ENCODE measurements around the gene RBM26.
"Not testable (repeated sequence)": the region's sequence is repeated elsewhere in the genome, so short reads cannot be mapped to it uniquely, and the experiment has no call there.

RBM26 gene

DNA sequence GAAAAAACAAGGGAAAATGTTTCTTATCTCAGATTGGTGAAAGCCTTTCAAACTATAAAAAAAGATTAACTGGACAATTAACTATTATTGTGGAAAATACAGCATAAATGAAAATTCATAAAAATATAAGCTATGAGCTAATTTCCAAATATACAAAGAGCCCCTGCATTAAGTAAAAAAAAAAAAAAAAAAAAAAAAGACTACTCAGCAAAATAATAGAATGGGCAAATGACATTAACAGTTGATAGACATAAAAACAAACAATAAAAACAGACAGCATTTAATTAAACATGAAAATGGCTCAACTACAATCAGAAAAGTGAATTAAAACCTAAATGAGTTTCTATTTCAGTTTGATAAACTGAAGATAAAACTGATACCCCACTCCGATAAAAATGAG, 77.5 kb downstream of the RBM26 start:
- no peak for DNase-seq

DNA sequence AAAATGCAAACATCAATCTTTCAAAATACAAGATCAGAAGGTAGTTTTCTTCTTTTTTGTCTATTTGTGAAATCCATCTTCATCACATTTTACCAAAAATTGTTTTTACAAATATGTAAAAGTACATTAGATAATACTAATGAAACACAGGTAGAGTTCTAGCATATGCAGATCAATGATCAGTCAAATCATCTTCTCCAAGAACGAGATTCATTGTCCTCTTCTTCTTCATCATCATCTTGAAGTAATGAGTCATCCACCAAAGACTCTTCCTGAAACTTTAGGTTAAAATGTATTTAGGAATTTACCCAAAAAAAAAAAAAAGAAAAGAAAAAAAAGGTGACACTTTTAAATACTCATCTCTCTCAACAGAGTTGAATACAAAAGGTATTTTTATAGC, 85.6 kb downstream of the RBM26 start:
- DNase-seq = no peak

DNA sequence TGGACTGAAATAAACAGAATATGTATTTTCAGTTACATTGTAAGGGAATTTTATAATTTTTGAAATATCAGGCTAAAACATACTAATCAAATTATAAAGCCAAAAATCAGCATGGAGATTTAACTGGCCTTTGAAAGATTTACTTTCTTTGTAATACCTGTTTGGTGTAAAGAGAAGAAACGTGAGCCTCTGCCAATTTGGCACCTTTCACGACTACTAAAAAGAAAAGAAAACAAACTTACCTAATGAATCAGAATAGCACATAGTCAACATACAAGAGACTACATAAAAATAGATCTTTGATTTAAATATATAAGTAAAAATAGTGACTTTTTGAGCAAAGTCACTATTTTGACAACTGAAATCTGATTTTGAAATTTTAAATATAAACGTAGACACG, 87.4 kb downstream of the RBM26 start:
- no peak for DNase-seq

GRCh38 chr13:79317856-79318255, 88.2 kb downstream of the RBM26 start:
- DNase-seq = no peak

GRCh38 chr13:79314652-79315051, 91.4 kb downstream of the RBM26 start:
- DNase-seq = no peak

GRCh38 chr13:79312340-79312855, 93.7 kb downstream of the RBM26 start:
- DNase-seq = no peak

DNA sequence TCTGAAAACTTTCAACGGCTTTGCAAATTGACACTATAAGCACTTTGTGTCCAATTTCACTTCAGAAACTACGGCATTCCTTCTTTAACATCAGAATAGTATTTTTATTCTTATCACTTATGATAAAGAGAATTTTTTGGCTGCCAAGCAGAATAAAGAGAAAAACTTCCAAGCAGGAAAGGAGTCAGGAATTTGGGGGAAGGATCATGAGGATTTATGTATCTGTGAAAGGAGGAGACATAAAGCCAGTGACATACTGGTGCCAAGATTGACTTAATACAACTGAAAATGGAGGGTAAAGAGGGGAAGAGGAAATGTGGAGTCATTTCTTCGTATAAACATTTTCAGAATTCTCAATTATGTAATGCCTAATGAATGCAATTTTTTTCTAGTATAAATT, 94.7 kb downstream of the RBM26 start:
- no peak for DNase-seq

DNA sequence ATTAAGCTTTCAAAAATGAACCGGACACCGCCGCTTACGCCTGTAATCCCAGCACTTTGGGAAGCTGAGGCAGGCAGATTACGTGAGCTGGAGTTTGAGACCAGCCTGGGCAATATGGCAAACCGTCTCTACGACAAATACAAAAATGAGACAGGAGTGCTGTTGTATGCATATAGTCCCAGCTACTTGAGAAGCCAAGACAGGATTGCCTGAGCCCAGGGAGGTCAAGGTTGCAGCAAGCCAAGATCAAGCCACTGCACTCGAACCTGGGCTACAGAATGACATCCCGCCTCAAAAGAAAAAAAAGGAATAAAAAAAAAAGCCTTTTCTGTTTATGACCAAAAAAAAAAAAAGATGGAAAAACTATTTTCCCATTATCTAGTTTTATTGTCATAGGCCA, 96.4 kb downstream of the RBM26 start:
- DNase-seq = no peak

GRCh38 chr13:79307866-79308298, 98.2 kb downstream of the RBM26 start:
- no peak for DNase-seq

DNA sequence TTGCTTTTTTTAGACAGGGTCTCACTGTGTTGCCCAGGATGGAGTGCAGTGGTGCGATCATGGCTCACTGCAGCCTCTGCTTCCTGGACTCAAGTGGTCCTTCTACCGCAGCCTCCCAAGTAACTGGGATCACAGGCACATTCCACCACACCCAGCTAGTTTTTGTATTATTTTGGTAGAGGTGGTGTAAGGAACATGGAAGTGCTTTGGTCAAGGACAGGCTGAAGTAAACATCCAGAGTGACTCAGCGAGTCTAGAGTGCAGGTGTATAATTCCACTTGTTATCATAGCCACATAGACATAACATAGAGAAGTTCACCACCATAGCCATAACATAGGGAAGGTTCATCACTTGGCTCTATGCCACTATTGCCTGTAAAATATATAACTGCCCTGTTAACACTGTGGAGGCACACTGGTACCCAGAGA, 98.6 kb downstream of the RBM26 start:
- no peak for DNase-seq

DNA sequence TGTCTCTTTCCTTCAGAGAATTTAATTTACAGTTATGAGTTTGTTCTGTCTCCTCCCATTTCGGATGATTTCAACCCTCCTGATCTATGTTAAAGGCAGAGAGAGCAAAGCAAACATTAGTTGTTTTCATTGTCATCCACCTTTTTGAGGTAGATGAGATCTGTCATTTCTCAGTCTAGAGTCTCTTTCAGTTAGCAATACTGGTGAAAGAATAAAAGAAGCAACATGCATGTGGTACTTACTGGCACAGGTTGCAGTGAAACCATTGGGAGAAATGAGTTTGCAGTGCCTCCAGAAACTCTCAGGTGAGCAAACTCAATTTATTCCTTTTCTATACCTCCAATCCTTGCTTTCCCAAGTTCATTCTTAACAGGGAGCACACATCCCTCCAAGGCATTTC, 99.4 kb downstream of the RBM26 start:
- DNase-seq = no peak

DNA sequence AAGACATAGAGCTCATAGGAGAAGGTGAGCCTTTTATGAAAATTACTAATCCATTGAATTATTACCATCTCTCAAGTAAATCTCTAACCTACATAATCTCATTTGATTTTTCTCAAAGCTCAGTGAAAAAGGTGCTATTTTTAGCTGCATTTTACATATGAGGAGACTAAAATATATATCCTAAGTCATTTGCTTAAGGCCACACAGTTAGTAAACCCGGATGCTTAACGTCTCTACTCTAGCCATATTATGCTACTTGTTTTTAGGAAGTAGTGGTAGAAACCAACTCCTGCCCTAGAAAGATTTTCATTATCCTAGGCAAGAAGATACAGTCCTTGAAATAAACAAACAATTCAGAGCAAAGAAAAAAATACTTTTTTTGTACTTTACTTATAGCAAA, 108.9 kb downstream of the RBM26 start:
- no peak for DNase-seq

GRCh38 chr13:79295906-79296706, 109.9 kb downstream of the RBM26 start:
- DNase-seq = no peak

DNA sequence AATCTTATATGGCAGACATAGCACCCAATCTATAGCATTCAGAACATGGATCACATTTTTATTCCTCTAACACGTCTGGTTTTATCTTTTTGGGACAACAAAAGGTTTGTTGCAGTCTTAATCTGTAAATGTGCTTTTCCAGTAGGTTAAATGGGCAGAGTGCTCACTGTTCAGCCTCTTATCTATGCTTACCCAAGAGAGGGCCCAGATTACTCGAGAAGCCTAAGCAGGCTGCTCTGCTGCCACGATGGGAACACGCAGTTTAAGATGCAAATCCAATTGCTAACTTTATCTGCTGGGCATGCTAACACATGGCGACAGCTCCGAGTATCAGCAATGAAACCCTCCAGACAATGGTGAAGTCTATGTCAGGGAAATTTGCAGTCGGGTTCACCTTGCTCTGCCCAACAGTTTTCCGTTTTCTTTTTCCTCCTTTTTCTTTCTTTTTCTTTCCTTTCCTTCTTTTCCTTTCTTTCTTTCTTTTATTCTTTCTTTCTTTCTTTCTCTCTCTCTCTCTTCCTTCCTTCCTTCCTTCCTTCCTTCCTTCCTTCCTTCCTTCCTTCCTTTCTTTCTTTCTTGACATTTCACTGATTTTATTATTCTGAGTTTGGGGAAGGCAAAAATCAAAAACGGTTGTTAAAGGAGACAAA, 115.3 kb downstream of the RBM26 start:
- DNase-seq = no peak

- DNase-seq = no peak
These were observed 116.5 kb downstream of the RBM26 start for GRCh38 chr13:79289571-79289970.

DNA sequence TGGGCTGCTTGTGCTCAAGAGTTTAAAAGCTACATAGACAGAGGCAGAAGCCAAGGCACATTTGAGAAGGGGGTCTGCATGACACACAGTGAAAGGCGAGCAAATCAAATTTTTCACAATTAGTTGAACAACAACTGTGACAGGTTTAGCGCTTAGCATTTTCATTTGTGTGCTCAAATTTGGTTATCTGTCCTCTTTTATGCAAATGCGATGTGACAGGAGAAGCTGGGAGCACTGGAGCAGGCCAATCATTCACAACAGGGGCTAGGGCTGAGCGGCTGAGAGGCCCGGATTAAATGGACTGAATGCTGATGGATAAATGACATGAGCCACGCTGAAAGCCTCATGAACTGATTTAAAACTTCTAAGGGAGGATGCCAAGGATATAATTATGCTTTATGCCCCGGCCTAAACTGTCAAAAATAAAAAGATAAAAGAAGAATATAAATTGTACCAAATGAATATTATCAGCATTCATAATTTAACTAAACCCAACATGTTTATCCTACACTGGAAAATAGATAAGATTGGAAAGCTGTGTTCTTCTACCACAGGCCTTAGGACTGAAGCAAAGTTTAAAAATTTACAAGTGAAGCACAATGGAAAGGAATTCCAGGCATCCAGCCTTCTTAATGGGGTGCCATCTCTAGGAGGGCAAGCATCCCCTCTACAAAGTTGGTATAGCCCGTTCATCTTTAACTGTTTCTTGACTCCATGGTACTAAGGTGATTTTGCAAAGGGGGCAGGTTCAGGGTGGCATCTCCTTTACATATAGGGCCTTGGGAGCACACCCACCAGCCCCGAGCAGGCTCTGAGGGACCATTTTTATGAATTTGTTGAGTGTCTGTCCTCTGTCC, 117.9 kb downstream of the RBM26 start:
- DNase-seq = no peak

GRCh38 chr13:79285159-79285558, 120.9 kb downstream of the RBM26 start:
- DNase-seq = no peak

GRCh38 chr13:79283742-79284141, 122.3 kb downstream of the RBM26 start:
- no peak for DNase-seq

- no peak for DNase-seq
These were observed 123.1 kb downstream of the RBM26 start for GRCh38 chr13:79282976-79283375.

DNA sequence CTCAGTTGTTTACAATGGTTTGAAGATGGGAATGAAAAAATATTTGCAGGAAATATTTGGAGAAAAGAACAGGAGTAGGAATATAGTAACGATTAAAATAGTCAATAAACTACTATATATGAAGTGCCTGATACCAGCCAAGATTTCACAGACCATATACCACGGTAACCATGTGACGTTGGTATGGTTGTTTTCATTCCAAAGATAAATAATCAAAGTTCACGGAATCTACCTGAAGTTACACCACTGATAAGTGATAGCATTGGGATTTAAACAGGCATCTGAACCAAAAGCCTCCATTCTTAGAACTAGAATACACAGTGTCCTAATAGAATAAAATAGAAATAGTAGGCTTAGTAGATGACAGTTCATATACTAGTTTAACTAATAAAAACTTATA, 123.5 kb downstream of the RBM26 start:
- DNase-seq = no peak

DNA sequence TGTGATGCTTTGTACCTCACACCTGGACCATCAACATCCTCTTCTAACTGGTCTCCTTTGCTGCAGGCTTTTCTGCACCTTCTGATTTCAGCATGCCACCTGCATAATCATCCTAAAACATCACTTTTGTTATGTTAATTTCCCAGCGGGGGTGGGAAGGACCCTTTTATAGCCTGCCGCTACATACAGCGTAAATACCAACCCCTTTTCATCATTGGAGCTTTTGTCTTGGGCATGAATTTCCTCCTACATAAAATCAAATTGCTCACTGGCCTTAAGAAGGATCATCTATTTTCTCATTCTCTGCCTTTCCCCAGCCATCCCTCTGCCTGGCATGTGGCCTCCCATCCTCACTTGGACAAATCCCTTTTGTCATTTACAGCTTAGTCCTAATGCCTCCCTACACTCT, 124.7 kb downstream of the RBM26 start:
- DNase-seq = peak; percentile 51

DNA sequence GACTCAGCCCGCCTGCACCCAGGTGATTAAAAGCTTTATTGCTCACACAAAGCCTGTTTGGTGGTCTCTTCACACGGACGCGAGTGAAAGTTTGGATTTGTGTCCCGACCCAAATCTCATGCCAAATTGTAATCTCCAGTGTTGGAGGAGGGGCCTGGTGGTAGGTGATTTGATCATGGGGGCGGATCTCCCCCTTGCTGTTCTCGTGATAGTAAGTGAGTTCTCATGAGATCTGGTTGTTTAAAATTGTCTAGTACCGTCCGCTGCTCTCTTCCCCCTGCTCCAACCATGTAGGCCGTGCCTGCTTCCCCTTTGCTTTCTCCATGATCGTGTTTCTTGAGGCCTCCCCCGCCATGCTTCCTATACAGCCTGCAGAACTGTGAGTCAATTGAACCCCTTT, 126.3 kb downstream of the RBM26 start:
- not testable (repeated sequence) for DNase-seq

DNA sequence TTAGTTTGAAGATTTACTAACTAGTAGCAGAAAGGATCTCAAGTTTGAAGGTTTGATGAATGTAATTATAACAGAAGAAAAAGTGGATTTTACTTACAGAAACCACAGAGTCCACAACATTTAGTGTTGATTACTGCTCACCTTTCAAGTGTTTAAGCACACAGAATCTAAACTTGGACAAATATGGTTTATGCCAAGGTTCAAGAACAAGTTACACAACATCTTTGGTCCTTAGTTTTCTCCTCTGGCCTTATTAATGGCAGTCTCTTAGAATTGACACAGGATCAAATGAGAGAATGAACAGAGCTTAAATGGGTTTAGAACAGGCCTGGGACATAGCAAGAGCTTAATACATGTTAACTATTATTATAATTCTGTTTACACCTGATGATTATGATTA, 133.0 kb downstream of the RBM26 start:
- no peak for DNase-seq
